Measurements from ENCODE around the gene CCDC57. TPM values are rescaled to one million over a fixed set of nuclear protein-coding genes. Genes with fewer than 3 reads are reported as not detected.
"Not testable (repeated sequence)": the region's sequence is repeated elsewhere in the genome, so short reads cannot be mapped to it uniquely, and the experiment has no call there.

Gene CCDC57
- total RNA-seq, 2 experiments from 2014 or later: 59.5 to 65.1 TPM

DNA sequence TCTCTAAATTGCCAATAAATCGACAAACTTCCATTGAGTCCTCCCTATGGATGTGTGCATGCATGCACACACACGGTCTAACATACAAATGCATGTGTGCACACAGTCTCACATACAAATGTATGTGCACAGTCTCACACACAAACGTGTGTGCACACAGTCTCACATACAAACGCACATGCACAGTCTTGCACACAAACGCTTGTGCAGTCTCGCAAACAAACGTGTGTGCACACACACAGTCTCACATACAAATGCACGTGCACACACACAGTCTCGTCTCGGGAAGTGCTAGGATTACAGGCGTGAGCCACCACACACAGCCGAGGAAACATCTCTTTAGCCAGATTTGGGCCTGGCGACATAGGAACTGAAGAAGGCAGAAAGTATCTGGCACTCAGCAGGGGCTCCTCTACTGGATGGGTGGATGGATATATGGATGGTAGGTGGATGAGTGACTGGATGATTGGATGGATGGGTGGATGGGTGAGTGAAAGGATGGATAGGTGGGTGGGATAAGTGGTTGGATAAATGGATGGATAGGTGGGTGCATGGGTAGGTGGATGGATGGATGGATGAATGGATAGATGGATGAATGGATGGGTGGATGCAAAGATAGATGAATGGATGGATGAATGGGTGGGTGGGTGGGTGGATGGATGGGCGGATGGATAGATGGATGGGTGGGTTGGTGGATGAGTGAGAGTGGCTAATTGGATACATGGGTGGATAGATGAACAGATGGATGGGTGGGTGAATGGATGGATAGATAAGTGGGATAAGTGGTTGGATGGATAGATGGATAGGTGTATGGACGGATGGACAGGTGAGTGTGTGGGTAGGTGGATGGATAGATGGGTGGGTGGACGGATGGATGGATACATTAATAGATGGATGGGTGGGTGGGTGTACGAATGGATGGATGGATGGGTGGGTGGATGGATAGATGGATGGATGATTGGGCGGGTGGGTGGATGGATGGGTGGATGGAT lies 65.7 kb downstream of the CCDC57 start:
- Mint-ChIP-seq H3K36me3 (peaks cover 12% of the 10 kb centered on the region), H3K27ac (no peak overlapping the region), H3K27me3 (no peaks in the 10 kb centered on the region), H3K9me3 (no peaks in the 10 kb centered on the region), H3K4me3 (no peak overlapping the region), H3K4me1 (no peaks in the 10 kb centered on the region)
- DNase-seq: no peak

DNA sequence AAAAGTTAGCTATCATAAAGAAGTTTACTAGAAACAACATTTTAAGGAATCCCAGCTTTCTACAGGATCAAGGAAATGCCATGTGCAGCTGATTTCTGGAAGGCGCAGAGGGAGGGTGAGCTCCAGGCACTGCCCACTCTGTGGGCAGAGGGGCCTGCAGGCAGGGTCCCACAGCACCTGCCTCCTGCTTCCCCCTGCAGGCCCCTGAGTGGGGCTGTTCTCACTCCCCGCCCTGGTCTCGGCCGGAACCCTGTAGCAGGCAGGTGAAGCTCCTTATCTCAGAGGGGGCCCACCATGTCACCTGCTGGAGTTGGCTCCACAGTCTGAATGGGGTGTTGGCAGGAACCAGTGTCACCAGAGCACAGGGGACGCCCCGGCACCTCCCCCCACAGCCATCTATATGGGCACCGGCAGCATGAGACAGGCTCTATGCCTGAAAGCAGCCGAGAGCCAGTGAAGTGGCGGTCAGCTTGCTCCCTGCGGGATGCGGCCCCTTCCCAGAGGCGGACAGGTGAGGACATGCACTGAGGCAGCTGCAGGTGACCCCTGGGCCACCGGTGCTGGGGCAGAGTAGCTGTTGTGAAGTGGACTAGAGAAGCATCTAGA lies 67.0 kb downstream of the CCDC57 start:
- Mint-ChIP-seq H3K4me3 (no peak overlapping the region), H3K27ac (no peak overlapping the region), H3K27me3 (no peaks in the 10 kb centered on the region), H3K9me3 (no peaks in the 10 kb centered on the region), H3K36me3 (peaks cover 9% of the 10 kb centered on the region), H3K4me1 (no peaks in the 10 kb centered on the region)
- no peak for DNase-seq

DNA sequence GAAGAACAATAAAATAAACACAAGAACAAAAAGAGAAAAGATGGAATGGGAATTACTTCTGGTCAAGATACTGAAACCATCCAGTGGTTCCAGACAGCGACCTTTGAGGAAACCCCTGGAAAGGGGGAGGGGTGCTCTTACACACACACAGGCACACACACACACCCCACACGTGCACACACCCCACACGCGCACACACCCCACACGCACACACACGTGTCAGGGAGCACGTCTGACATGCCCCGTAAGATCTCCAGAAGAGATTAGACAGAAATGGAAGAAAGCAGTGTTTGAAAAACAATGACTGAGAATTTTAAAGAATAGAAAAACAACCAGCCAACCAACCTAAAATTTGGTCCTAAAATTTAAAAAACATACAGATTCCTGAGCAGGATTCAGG lies 69.3 kb downstream of the CCDC57 start:
- DNase-seq: no peak
- no peak overlapping the region for H3K4me3 Mint-ChIP-seq
- H3K4me1 Mint-ChIP-seq: no peaks in the 10 kb centered on the region
- H3K27ac Mint-ChIP-seq: no peak overlapping the region
- H3K9me3 Mint-ChIP-seq: no peaks in the 10 kb centered on the region
- peaks cover 6% of the 10 kb centered on the region for H3K36me3 Mint-ChIP-seq
- H3K27me3 Mint-ChIP-seq: no peaks in the 10 kb centered on the region

DNA sequence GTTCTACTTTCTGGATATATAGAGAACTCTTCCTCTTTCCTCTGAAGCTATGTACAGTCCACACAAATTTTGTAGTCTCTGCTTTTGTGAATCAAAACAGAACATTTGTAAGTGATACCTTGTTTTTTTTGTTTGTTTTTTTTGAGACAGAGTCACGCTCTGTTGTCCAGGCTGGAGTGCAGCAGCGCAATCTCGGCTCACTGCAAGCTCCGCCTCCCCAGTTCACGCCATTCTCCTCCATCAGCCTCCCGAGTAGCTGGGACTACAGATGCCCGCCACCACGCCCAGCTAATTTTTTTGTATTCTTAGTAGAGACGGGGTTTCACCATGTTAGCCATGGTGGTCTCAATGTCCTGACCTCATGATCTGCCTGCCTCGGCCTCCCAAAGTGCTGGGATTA lies 72.7 kb downstream of the CCDC57 start:
- not testable (repeated sequence) for H3K4me3 Mint-ChIP-seq, H3K27me3 Mint-ChIP-seq, H3K36me3 Mint-ChIP-seq, H3K4me1 Mint-ChIP-seq, H3K9me3 Mint-ChIP-seq, DNase-seq, H3K27ac Mint-ChIP-seq

DNA sequence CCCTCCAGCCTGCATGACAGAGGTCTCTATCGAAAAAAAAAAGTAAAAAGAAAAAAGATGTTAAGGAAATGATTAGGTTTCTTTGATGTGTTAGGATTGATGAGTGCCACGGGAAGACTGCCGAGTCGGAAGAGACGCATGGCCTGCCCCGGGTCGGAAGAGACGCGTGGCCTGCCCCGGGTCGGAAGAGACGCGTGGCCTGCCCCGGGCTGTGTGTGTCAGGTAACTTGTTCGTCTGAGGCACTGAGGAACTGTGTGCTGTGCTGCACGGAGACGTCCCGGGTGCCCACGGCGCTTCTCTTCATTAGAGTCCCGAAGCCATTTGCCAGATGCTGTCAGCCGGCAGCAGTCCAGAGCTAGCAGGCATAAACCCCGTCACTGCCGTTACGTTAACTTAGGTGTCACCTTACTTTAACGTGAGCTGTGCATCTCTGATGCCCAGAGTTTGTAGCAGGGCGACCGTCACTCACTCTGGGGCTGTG lies 74.1 kb downstream of the CCDC57 start:
- no peak overlapping the region for H3K27ac Mint-ChIP-seq
- H3K4me1 Mint-ChIP-seq: no peaks in the 10 kb centered on the region
- no peak for DNase-seq
- no peaks in the 10 kb centered on the region for H3K36me3 Mint-ChIP-seq
- no peaks in the 10 kb centered on the region for H3K9me3 Mint-ChIP-seq
- H3K4me3 Mint-ChIP-seq: no peak overlapping the region
- H3K27me3 Mint-ChIP-seq: no peaks in the 10 kb centered on the region

DNA sequence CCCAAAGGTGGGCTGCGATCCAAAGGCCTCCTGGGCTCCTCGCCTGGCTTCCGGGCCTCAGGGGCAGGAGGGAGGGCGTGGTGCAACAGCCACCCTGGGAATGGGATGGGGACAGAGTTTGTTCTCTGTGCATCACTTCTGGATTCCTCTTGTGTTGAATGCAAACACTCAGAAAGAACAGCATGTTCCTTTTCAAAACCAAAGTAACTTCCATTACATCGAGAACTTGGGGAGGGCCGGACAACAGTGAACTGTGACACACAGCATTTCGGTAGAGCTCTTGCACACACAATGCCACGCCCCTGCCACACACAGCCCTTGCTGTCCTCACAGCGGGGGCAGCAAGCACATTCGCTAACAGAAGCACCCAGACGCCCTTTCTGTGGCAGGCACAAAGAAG lies 78.5 kb downstream of the CCDC57 start:
- Mint-ChIP-seq H3K36me3 (no peaks in the 10 kb centered on the region), H3K27me3 (no peaks in the 10 kb centered on the region), H3K4me3 (no peak overlapping the region), H3K4me1 (no peaks in the 10 kb centered on the region), H3K27ac (no peak overlapping the region), H3K9me3 (no peaks in the 10 kb centered on the region)
- no peak for DNase-seq

DNA sequence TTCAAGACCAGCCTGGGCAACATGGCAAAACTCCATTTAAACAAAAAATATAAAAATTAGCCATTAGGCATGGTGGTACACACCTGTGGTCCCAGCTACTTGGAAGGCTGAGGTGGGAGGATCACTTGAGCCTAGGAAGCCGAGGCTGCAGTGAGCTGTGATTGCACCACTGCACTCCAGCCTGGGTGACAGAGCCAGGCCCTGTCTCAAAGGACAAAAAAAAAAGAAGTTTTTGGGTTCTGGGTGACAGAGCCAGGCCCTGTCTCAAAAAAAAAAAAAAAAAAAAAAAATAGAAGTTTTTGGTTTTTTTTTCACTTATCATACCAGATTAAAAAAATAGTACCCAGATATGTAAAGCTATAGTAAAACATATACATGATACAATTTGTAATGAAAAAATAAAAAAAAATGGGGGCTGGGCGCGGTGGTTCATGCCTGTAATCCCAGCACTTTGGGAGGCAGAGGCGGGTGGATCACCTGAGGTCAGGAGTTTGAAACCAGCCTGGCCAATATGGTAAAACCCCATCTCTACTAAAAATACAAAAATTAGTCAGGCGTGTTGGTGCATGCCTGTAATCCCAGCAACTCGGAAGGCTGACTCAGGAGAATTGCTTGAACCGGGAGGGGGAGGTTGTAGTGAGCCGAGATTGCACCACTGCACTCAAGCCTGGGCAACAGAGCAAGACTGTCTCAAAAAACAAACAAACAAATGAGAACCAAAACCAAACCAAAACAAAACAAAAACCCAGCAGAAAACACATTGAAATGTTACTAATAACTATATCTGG lies 79.3 kb downstream of the CCDC57 start:
- H3K9me3 Mint-ChIP-seq, H3K4me3 Mint-ChIP-seq, DNase-seq, H3K4me1 Mint-ChIP-seq, H3K36me3 Mint-ChIP-seq, H3K27me3 Mint-ChIP-seq, H3K27ac Mint-ChIP-seq: not testable (repeated sequence)

DNA sequence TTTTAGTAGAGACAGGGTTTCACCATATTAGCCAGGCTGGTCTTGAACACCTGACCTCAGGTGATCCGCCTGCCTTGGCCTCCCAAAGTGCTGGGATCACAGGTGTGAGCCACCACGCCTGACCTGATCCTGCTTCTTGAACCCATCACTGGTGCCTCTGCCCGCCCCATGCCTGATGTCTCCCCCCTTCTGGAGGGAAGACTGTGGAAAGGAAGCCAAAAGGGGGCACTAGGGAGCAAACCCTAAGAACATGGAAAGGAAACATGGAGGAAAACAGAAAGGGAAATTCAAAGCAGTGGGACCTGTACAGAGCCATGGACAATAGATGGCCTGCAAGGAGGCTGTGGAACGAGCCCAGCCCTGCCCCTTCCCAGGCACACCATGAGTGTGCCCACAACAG lies 83.5 kb downstream of the CCDC57 start:
- Mint-ChIP-seq H3K36me3 (peaks cover 13% of the 10 kb centered on the region), H3K27me3 (no peaks in the 10 kb centered on the region), H3K27ac (no peak overlapping the region), H3K4me3 (no peak overlapping the region), H3K4me1 (peaks cover 32% of the 10 kb centered on the region), H3K9me3 (no peaks in the 10 kb centered on the region)
- DNase-seq: no peak

DNA sequence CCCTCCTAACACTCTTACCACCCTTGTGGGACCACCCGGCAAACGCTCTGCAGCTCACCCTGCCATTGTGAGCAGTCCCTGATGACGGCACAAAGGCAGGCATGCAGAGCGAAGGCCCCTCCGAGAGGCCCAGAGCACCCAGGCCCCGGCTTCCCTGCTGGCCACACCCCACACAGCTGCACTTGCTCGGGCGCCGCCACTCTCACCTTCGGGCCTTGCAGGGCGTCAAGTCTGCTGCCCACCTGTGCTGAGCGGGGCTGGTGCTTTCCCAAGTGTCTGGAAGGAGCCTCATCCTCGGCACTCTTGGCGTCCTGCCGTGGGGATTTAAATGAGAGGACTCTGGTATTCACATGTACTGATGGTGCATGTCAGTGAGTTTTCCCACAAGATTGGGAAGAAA lies 84.4 kb downstream of the CCDC57 start:
- no peaks in the 10 kb centered on the region for H3K27me3 Mint-ChIP-seq
- no peaks in the 10 kb centered on the region for H3K9me3 Mint-ChIP-seq
- H3K36me3 Mint-ChIP-seq: peaks cover 16% of the 10 kb centered on the region
- peaks cover 39% of the 10 kb centered on the region for H3K4me1 Mint-ChIP-seq
- H3K4me3 Mint-ChIP-seq: no peak overlapping the region
- no peak overlapping the region for H3K27ac Mint-ChIP-seq
- DNase-seq: no peak

DNA sequence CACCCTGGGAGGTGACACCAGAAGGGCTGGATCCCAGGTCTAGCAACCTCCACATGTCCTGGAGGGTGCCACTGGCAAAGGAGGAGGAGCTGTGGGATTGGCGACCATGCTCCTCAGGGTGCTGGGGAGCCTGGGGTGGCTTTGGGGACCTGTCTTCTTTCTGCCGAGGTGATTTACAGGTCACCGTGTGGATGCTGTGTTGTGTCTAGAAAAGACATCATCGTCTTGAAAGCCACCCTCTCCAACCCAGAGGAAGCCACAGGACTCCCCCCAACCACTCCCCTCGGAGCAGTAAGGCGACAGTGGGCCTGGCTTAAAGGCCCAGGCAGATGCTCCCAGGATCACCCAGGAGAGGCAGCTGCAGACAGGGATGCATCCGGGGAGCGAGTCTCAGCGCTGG lies 84.9 kb downstream of the CCDC57 start:
- no peak for DNase-seq
- Mint-ChIP-seq H3K36me3 (peaks cover 19% of the 10 kb centered on the region), H3K27ac (peak overlapping the region; percentile 66), H3K4me3 (peak overlapping the region; percentile 52), H3K27me3 (no peaks in the 10 kb centered on the region), H3K4me1 (peaks cover 42% of the 10 kb centered on the region), H3K9me3 (no peaks in the 10 kb centered on the region)

DNA sequence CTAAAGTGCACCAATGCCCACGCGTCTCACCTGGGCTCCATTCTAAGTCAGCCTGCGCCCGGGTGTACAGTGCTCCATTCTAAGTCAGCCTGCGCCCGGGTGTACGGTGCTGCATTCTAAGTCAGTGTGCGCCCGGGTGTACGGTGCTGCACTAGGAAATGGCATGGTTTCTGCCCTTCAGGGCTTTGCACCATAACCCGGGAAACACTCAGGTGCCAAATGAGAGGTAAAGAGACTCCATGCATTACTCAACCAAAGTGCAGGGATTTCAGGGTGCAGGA lies 85.4 kb downstream of the CCDC57 start:
- peak overlapping the region; percentile 66 for H3K27ac Mint-ChIP-seq
- peak overlapping the region; percentile 71 for H3K4me3 Mint-ChIP-seq
- DNase-seq: no peak
- H3K4me1 Mint-ChIP-seq: peaks cover 45% of the 10 kb centered on the region
- H3K27me3 Mint-ChIP-seq: no peaks in the 10 kb centered on the region
- H3K36me3 Mint-ChIP-seq: peaks cover 20% of the 10 kb centered on the region
- H3K9me3 Mint-ChIP-seq: no peaks in the 10 kb centered on the region

DNA sequence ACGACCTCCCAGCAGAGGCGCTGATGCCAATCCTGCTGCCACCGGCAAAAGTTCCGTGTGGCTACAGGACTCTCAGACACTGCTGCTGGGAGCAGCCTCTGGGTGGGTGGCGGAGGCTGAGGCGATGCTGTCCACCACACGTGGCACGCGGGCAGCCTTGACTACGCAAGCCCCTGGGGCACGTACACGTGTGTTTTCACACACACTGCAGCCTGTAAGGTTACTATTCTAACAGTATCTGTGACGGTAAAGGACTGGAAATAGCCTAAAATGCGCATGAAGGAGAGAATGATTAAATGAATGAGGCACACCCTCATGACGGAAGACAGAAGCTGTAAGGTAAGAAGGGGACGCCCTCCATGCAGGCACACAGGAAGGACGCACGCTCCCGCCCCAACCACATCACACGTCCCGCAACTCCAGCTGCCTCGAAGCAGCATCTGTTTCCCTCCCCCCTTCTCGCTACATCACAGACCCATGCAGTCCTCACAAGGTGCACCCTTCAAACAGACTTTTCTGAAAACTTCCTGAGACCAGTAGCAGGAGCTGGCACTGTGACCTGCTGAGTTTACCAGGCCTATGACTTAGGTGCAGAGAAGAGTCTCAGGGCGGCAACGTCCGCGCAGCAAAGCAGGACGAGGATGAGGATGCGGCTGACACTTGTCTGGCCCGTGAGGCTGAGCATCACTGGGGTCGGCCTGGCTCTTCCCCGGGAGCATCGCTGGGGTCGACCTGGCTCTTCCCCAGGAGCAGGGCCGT lies 85.9 kb downstream of the CCDC57 start:
- H3K27ac Mint-ChIP-seq: peak overlapping the region; percentile 97
- H3K9me3 Mint-ChIP-seq: no peaks in the 10 kb centered on the region
- H3K4me1 Mint-ChIP-seq: peaks cover 48% of the 10 kb centered on the region
- H3K27me3 Mint-ChIP-seq: no peaks in the 10 kb centered on the region
- peak overlapping the region; percentile 71 for H3K4me3 Mint-ChIP-seq
- peak; percentile 72 for DNase-seq
- H3K36me3 Mint-ChIP-seq: peaks cover 20% of the 10 kb centered on the region

DNA sequence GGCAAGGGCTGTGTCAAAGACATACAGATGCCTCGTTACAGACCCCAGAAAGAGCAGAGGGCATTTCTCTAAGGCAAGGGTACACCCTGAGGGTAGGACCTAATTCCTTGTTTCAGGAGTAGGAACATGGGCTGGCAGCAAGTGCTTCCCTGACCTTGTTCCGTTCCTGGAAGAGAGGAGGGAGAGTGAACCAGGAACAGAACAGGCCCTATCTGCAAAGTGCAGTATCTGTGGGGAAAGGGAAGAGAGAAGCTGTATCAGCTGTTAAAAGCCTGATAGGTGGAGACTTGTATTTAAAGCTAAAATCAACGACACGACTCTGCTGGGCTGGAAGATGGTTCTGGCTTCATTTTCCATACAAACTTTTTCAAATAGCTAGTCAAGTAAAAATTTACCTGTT lies 88.5 kb downstream of the CCDC57 start:
- no peak overlapping the region for H3K4me3 Mint-ChIP-seq
- H3K27ac Mint-ChIP-seq: peak overlapping the region; percentile 22
- peaks cover 20% of the 10 kb centered on the region for H3K36me3 Mint-ChIP-seq
- H3K27me3 Mint-ChIP-seq: no peaks in the 10 kb centered on the region
- peaks cover 65% of the 10 kb centered on the region for H3K4me1 Mint-ChIP-seq
- DNase-seq: no peak
- H3K9me3 Mint-ChIP-seq: no peaks in the 10 kb centered on the region

DNA sequence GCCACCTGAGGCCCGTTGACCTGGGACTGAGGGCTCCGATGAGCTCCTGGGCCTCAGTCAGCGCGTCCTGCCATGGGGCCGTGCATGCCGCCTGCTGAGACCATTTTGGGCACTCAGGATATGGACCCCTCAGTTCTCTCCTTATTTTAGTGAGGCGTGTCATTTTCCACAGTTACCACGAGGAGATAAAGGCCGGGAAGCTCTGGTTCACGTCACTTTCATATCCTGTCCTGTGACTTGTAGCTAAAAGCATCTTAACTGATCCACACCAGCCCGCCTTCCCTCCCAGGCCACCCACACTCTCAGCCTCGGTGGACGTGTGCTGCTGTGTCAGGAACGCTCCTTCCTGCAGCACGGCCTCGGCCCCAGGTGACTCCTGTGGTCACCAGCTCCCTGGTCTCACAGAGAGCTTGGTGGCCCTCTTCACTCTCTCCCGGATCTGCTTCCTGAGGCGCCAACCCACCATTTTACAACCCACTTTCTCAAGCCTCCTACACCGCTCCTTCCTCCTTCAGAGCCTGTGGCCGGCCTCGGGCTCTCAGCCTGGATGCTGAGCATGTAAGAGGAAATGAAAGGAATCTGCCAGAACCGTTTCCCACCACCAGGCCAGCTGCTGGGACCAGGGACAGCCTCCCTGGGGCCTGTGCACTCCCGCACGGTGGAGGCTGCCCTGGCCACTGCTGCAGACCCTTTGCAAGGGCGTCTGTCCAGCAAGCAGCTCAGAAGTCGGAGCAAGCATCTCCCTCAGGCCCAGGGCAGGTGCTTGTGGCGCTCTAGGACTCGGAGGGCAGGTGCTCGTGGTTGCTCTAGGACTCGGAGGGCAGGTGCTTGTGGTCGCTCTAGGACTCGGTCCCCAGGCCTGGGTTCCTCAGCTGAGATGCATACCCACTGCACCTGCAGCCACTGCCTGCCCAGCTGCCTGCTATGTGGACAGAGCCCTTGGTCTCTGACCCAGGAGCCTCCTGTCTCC lies 90.7 kb downstream of the CCDC57 start:
- Mint-ChIP-seq H3K27me3 (no peaks in the 10 kb centered on the region), H3K4me1 (peaks cover 57% of the 10 kb centered on the region), H3K36me3 (peaks cover 19% of the 10 kb centered on the region), H3K9me3 (no peaks in the 10 kb centered on the region), H3K4me3 (peak overlapping the region; percentile 64), H3K27ac (peak overlapping the region; percentile 83)
- no peak for DNase-seq

All from activated naive CD8-positive, alpha-beta T cell treated with anti-CD3 and anti-CD28 coated beads for 36 hours (primary cell).